H1 (cell line): ENCODE measurements around the gene ZNF639. TPM values are rescaled to one million over a fixed set of nuclear protein-coding genes. Genes with fewer than 3 reads are reported as not detected.

Source experiments
- CTCF ChIA-PET: fragments of 300-600 bp; sonication (Branson Sonifier 250); formaldehyde crosslinking; loops from one replicate; lab custom pipeline; 2021; ENCODE audit not compliant: partially characterized antibody; lab: Charles Lee
- POLR2A ChIA-PET: fragments of 300-600 bp; sonication (Branson Sonifier 250); formaldehyde crosslinking; loops from one replicate; lab custom pipeline; 2021; ENCODE audit warnings: inconsistent platforms; ENCODE audit not compliant: partially characterized antibody; lab: Charles Lee
- DNase-seq, 2 experiments: peaks; one replicate each; pipeline versions ENCODE4 v3.0.0 to v3.0.0-alpha.2; 2010 to 2022; ENCODE audit warnings: low spot score in 2 of 2, low read depth in 1 of 2, mixed read lengths in 1 of 2
- FAIRE-seq: peaks from 2 replicates; lab custom pipeline; 2011; peaks lifted over from hg19 to GRCh38; lab: Jason Lieb, UNC
- H2AFZ ChIP-seq: 2 replicates; pipeline ENCODE4 v1.8.1; 2012; ENCODE audit warnings: low read length, inconsistent platforms
- H2AK5ac ChIP-seq: 2 replicates; pipeline ENCODE4 v1.6.1; 2013; ENCODE audit warnings: low read depth, low read length
- H2BK120ac ChIP-seq: replicated peaks from 2 replicates; pipeline ENCODE3; 2013; ENCODE audit warnings: low read depth, low read length, inconsistent platforms
- H2BK12ac ChIP-seq: 2 replicates; pipeline ENCODE4 v1.6.1; 2013; ENCODE audit warnings: low read depth, low read length
- H2BK15ac ChIP-seq: 2 replicates; pipeline ENCODE4 v1.6.1; 2013; ENCODE audit warnings: low read length
- H2BK20ac ChIP-seq: 2 replicates; pipeline ENCODE4 v1.6.1; 2013; ENCODE audit warnings: low read length
- H2BK5ac ChIP-seq: 2 replicates; pipeline ENCODE4 v1.6.1; 2013; ENCODE audit warnings: low read depth, low read length
- H3K14ac ChIP-seq: 2 replicates; pipeline ENCODE4 v1.6.1; 2013; ENCODE audit warnings: inconsistent platforms; ENCODE audit not compliant: insufficient read length
- H3K18ac ChIP-seq: 2 replicates; pipeline ENCODE4 v1.6.1; 2013; ENCODE audit warnings: low read length; ENCODE audit errors: extremely low read depth
- H3K23ac ChIP-seq: 2 replicates; pipeline ENCODE4 v1.6.1; 2013; ENCODE audit warnings: inconsistent platforms; ENCODE audit not compliant: insufficient read length
- H3K23me2 ChIP-seq: 2 replicates; pipeline ENCODE4 v1.6.1; 2013; ENCODE audit warnings: low read depth, low read length
- H3K27ac ChIP-seq: 2 replicates; pipeline ENCODE4 v1.6.1; 2011; ENCODE audit warnings: low read depth, low read length, inconsistent platforms
- H3K27me3 ChIP-seq, 4 experiments: replicated peaks in 1 of 4; 1 replicate in 1 of 4; 2 replicates in 3 of 4; pipeline versions ENCODE4 v1.6.1 to v1.8.1; 2011 to 2013; ENCODE audit warnings: low read length in 3 of 4, mild to moderate bottlenecking in 3 of 4, inconsistent platforms in 2 of 4, mixed read lengths in 2 of 4, moderate library complexity in 1 of 4; ENCODE audit not compliant: control insufficient read depth in 3 of 4, insufficient read depth in 3 of 4; ENCODE audit errors: extremely low read depth in 1 of 4
- H3K36me3 ChIP-seq, 4 experiments: 2 replicates each; pipeline versions ENCODE4 v1.6.1 to v1.8.1; 2011 to 2013; ENCODE audit warnings: mild to moderate bottlenecking in 4 of 4, low read length in 3 of 4, moderate library complexity in 2 of 4, control low read depth in 1 of 4, inconsistent platforms in 1 of 4; ENCODE audit not compliant: insufficient read depth in 4 of 4, control insufficient read depth in 2 of 4
- H3K4ac ChIP-seq: replicated peaks from 2 replicates; pipeline ENCODE3; 2013; ENCODE audit warnings: low read length, low read depth, mixed read lengths, inconsistent platforms; ENCODE audit not compliant: insufficient read length
- H3K4me1 ChIP-seq, 4 experiments: replicated peaks in 1 of 4; 1 replicate in 1 of 4; 2 replicates in 3 of 4; pipeline versions ENCODE4 v1.6.1 to v1.8.1; 2011 to 2013; ENCODE audit warnings: low read length in 3 of 4, inconsistent platforms in 2 of 4, mixed read lengths in 1 of 4; ENCODE audit not compliant: insufficient read depth in 4 of 4, control insufficient read depth in 3 of 4
- H3K4me2 ChIP-seq, 2 experiments: 2 replicates each; pipeline versions ENCODE4 v1.6.1 to v1.8.1; 2011 to 2013; ENCODE audit warnings: low read depth in 2 of 2, low read length in 2 of 2, control low read depth in 1 of 2, inconsistent platforms in 1 of 2, mild to moderate bottlenecking in 1 of 2; ENCODE audit not compliant: insufficient read depth in 1 of 2
- H3K4me3 ChIP-seq, 4 experiments: fragments of 200-600, 300-600 bp in 1 of 4; sonication (generic), shearing (Covaris generic), sonication (Bioruptor Twin) in 1 of 4; 2 replicates each; pipeline versions ENCODE4 v1.5.1 to v1.8.1; 2011 to 2016; ENCODE audit warnings: low read length in 4 of 4, low read depth in 3 of 4, control low read depth in 2 of 4, inconsistent platforms in 2 of 4, mild to moderate bottlenecking in 2 of 4, mixed read lengths in 1 of 4, moderate library complexity in 1 of 4; ENCODE audit not compliant: insufficient read depth in 2 of 4; ENCODE audit errors: extremely low read depth in 1 of 4
- H3K56ac ChIP-seq: replicated peaks from 2 replicates; pipeline ENCODE3; 2013; ENCODE audit warnings: low read depth, mild to moderate bottlenecking, mixed read lengths, low read length, inconsistent platforms; ENCODE audit not compliant: insufficient read length
- H3K79me1 ChIP-seq: 2 replicates; pipeline ENCODE4 v1.6.1; 2013; ENCODE audit warnings: low read depth, low read length, control low read depth
- H3K79me2 ChIP-seq, 2 experiments: 2 replicates each; pipeline versions ENCODE4 v1.6.1 to v1.8.1; 2012 to 2013; ENCODE audit warnings: low read length in 2 of 2, mild to moderate bottlenecking in 2 of 2, inconsistent platforms in 1 of 2; ENCODE audit not compliant: insufficient read depth in 2 of 2, control insufficient read depth in 1 of 2
- H3K9ac ChIP-seq, 4 experiments: replicated peaks in 1 of 4; 1 replicate in 1 of 4; 2 replicates in 3 of 4; pipeline versions ENCODE4 v1.6.1 to v1.8.1; 2011 to 2013; ENCODE audit warnings: low read depth in 3 of 4, low read length in 3 of 4, control low read depth in 2 of 4, mild to moderate bottlenecking in 2 of 4, moderate library complexity in 2 of 4, inconsistent platforms in 1 of 4; ENCODE audit errors: extremely low read depth in 1 of 4
- H3K9me3 ChIP-seq, 2 experiments: 2 replicates each; pipeline versions ENCODE4 v1.6.1 to v1.8.1; 2012 to 2013; ENCODE audit warnings: mild to moderate bottlenecking in 2 of 2, moderate library complexity in 2 of 2, control low read depth in 1 of 2, inconsistent platforms in 1 of 2, low read depth in 1 of 2, low read length in 1 of 2, mixed read lengths in 1 of 2; ENCODE audit not compliant: insufficient read depth in 2 of 2
- H4K20me1 ChIP-seq, 2 experiments: replicated peaks in 1 of 2; 2 replicates each; pipeline versions ENCODE3 to v1.8.1; 2011 to 2013; ENCODE audit warnings: inconsistent platforms in 2 of 2, low read length in 2 of 2, mild to moderate bottlenecking in 1 of 2; ENCODE audit not compliant: insufficient read depth in 2 of 2, control insufficient read depth in 1 of 2
- H4K5ac ChIP-seq: 2 replicates; pipeline ENCODE4 v1.6.1; 2013; ENCODE audit warnings: low read length, low read depth, mixed read lengths, inconsistent platforms; ENCODE audit not compliant: insufficient read length
- H4K8ac ChIP-seq: 2 replicates; pipeline ENCODE4 v1.8.0; 2013; ENCODE audit warnings: mild to moderate bottlenecking, moderate library complexity, low read length, inconsistent platforms; ENCODE audit not compliant: insufficient read depth; ENCODE audit errors: extremely low read depth
- H4K91ac ChIP-seq: replicated peaks from 2 replicates; pipeline ENCODE3; 2013; ENCODE audit warnings: low read length, mixed read lengths, inconsistent platforms; ENCODE audit not compliant: insufficient read length
- TAF7 ChIP-seq: optimal IDR thresholded peaks from 2 replicates; pipeline ENCODE3; 2011; ENCODE audit warnings: low read depth, mild to moderate bottlenecking, inconsistent platforms, low read length, moderate library complexity, borderline replicate concordance
- WGBS, 2 experiments: shearing (Covaris generic) in 1 of 2; methylation state at CpG; one replicate each; pipeline versions ENCODE4 v1.1.6 to v1.1.7; 2013 to 2015; ENCODE audit warnings: low lambda C conversion rate in 2 of 2, mixed read lengths in 2 of 2, inconsistent platforms in 1 of 2, low coverage in 1 of 2, missing lambda C conversion rate in 1 of 2; ENCODE audit not compliant: insufficient replicate concordance in 2 of 2, insufficient coverage in 1 of 2, insufficient read length in 1 of 2; ENCODE audit errors: extremely low coverage in 1 of 2, missing lambda C conversion rate in 1 of 2; 5-methylcytosine and 5-hydroxymethylcytosine counted together
- polyA plus RNA-seq, 7 experiments: library from polyadenylated mRNA; depleted of rRNA in 3 of 7; stranded (reverse) in 5 of 7; unstranded in 2 of 7; fragments of >200 nt in 5 of 7; fragments of 200-250 nt in 2 of 7; gene quantifications; 1 replicate in 5 of 7; 2 replicates in 1 of 7; 4 replicates in 1 of 7; pipeline versions ENCODE4 v1.2.1 to v1.2.3, GENCODE V29; 2011 to 2013; ENCODE audit warnings: missing spikeins in 2 of 7, mixed read lengths in 2 of 7
- total RNA-seq: library from RNA; stranded (reverse); fragmentation: NEBNext Ultra II Directional; extraction: Animal tissue kit (Norgen Biotek cat#: 25700); gene quantifications from 2 replicates; pipeline ENCODE4 v1.2.1, GENCODE V29; 2021

Gene ZNF639
- total and polyA plus RNA-seq, 2 of the 8 experiments (the other 6 are each of a cell fraction or from before 2014, with no cell fraction given), result 9.1 to 41.4 TPM

DNA sequence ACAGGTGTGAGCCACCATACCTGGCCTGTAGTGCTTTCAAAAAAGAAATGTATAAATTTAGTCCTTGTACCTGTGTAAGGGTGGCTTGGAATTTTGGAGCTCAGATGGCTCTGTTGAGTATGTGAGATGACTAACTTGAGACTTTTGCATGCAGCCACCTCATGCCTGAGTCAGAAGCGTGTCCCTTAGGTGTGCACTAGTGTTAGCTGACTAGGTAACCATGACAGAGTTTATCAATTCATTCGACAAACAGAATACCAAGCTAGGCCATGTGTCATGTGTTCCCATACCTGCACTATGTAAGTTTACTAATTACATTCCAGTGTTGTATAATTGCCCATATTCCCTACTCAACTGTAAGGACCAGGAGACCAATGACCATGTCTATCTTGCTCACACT, 4.0 kb upstream of the ZNF639 start:
- ChIA-PET POLR2A (interaction anchor here (0.6 kb wide), 1 partner anchor 480 kb away, joined by 3 read pairs; no protein-coding TSS in a partner anchor), CTCF (interaction anchor here (1.3 to 9.6 kb wide), 3 partner anchors 105 to 248 kb away, joined by 3 to 81 read pairs (median 30); partner anchors contain the start of genes PIK3CA and ZMAT3)
- Histone ChIP-seq H4K8ac (no peak overlapping the region), H3K4ac (no peak overlapping the region), H2BK12ac (no peak overlapping the region), H3K4me1 (peaks cover 0 to 6% (median 1%) of the 10 kb centered on the region in 4 experiments; a peak in 3 of 7 replicates), H2BK15ac (no peak overlapping the region; the same call in 1 of the 2 replicates), H3K9me3 (no peaks in the 10 kb centered on the region), H2BK5ac (no peak overlapping the region), H4K91ac (no peak overlapping the region), H4K20me1 (no peaks in the 10 kb centered on the region), H3K4me3 (no peak overlapping the region), H3K14ac (no peak overlapping the region), H2BK20ac (no peak overlapping the region), H3K4me2 (no peak overlapping the region), H3K23ac (no peak overlapping the region), H3K27me3 (no peaks in the 10 kb centered on the region), H3K56ac (no peak overlapping the region), H3K36me3 (no peaks in the 10 kb centered on the region), H3K23me2 (peaks cover 4% of the 10 kb centered on the region; the same call in 1 of the 2 replicates), H3K79me2 (peaks cover 0 to 4% of the 10 kb centered on the region in 2 experiments; a peak in 3 of 4 replicates), H4K5ac (no peak overlapping the region), H3K79me1 (no peaks in the 10 kb centered on the region), H3K18ac (no peak overlapping the region), H3K27ac (no peak overlapping the region), H2BK120ac (no peak overlapping the region), H2AFZ (no peak overlapping the region), H3K9ac (no peak overlapping the region), H2AK5ac (no peak overlapping the region)
- no peak for FAIRE-seq
- DNase-seq, result no peak
- no peak for TF ChIP-seq TAF7
- 100% methylated on average over 2 of the region's 2 CpGs; no CpG with 5 or more reads in 1 of the 2 experiments for WGBS, 2 experiments
